Astrocyte of the spinal cord (primary cell): ENCODE data around the gene HSD17B8.

Source experiments
- DNase-seq: peaks from one replicate; pipeline ENCODE4 v3.0.0; 2011; ENCODE audit warnings: low read depth, low spot score
- H3K4me3 ChIP-seq: 2 replicates; pipeline ENCODE4 v1.5.1; 2011; ENCODE audit warnings: low read depth, mild to moderate bottlenecking, low read length, moderate library complexity
- in situ Hi-C: cut with HindIII; loops from 2 replicates; pipeline ENCODE4 v1.10.0; 2017; ENCODE audit warnings: low sequenced_read_pairs
- TF ChIP-seq, protein P1 (sequence below): IDR thresholded peaks from 2 replicates; pipeline ENCODE4 v1.5.1; 2012; ENCODE audit warnings: low read depth, mild to moderate bottlenecking, low read length, inconsistent platforms

The HSD17B8 gene

DNA sequence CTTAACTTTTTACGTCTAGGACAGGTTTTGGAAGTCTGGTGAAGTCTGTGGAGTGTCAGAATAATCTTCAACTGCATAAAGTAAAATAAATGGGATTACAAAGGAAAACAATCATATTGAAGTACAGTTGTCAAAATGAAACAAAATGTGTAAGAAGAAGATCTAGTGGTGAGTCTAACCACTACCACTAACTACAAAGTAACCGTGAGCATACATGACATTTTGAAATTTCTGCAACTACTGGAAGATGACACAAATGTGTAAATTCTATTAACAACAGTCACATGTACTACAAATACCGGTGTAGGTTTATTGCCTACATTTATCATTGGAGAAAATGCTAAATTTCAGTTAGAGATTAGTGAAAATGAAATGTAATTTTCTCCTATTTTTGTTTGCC is 37.5 kb downstream of the HSD17B8 start:
- DNase-seq, result no peak
- no peak overlapping the region for H3K4me3 ChIP-seq
- TF ChIP-seq, protein P1, sequence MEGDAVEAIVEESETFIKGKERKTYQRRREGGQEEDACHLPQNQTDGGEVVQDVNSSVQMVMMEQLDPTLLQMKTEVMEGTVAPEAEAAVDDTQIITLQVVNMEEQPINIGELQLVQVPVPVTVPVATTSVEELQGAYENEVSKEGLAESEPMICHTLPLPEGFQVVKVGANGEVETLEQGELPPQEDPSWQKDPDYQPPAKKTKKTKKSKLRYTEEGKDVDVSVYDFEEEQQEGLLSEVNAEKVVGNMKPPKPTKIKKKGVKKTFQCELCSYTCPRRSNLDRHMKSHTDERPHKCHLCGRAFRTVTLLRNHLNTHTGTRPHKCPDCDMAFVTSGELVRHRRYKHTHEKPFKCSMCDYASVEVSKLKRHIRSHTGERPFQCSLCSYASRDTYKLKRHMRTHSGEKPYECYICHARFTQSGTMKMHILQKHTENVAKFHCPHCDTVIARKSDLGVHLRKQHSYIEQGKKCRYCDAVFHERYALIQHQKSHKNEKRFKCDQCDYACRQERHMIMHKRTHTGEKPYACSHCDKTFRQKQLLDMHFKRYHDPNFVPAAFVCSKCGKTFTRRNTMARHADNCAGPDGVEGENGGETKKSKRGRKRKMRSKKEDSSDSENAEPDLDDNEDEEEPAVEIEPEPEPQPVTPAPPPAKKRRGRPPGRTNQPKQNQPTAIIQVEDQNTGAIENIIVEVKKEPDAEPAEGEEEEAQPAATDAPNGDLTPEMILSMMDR, result no peak
- in situ Hi-C loops, result no loop called here

DNA sequence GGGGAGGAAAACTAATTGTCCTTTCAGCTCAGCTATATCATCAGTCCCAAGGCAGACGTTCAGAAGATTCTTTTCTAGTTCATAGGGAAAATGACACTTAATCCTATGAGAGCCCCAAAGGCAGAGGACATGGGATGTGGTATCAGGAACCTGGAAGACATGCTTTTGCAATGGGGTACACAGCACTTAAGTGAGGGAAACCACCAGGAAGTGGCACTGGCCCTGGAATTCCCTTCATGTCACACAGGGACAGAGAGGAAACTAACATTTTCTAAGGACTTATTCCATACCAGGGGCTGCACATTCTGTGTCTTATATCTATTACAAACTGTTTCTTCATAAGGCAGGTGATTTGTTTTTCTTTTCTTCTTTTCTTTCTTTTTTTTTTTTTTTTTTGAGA is 39.0 kb downstream of the HSD17B8 start:
- TF ChIP-seq, protein P1, result no peak
- in situ Hi-C loops, result no loop called here
- no peak for DNase-seq
- H3K4me3 ChIP-seq, result no peak overlapping the region

DNA sequence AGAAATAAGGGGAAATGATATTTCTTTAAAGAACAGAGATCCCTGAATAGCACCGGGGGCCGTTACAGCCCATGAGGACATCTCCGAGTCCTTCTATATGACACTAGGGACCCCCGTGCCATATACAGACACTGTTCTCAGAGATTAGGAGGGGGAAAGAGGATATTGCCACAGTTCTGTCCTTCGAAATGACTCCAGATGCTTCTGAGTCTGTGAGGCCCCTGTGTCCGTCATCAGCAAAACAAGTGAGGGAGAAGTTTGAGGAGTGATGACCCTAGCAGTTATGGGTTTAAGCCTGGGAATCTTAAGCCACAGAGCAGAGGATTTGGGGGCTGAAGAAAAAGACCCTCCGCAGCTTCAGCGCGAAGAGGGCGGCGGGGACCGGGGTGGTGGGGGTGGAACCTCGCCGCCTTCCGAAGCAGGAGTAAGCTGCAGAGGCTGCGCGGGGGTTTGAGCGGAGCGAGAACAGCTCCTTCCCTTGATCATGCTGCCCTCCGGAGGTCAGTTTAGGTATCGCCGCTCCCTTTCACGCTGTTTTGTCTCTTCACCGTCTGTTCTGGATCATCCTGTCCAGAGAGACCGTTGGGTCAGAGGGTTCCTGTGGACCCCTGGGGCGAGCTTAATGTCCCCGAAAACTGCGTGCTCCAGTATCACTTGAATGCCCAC is 43.7 kb downstream of the HSD17B8 start:
- peak; percentile 83 for DNase-seq
- TF ChIP-seq, protein P1, result peak; percentile 85
- in situ Hi-C loops, result no loop called here
- peak overlapping the region; percentile 48 for H3K4me3 ChIP-seq

DNA sequence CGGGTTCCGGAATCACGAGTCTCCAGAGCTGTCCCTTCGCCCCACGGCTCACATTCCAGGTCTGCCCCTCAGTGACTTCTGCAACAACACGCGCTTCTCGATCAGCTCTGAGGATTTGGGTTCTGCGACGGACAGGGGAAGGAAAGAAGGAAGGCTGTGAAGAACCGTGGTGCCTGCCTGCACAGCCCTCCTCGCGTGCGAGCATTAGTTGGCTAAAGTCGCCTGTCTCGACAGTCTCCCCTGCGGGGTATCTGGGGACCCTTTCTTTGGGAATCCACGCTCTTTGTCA is 44.1 kb downstream of the HSD17B8 start:
- DNase-seq, result no peak
- H3K4me3 ChIP-seq, result peak overlapping the region; percentile 48

DNA sequence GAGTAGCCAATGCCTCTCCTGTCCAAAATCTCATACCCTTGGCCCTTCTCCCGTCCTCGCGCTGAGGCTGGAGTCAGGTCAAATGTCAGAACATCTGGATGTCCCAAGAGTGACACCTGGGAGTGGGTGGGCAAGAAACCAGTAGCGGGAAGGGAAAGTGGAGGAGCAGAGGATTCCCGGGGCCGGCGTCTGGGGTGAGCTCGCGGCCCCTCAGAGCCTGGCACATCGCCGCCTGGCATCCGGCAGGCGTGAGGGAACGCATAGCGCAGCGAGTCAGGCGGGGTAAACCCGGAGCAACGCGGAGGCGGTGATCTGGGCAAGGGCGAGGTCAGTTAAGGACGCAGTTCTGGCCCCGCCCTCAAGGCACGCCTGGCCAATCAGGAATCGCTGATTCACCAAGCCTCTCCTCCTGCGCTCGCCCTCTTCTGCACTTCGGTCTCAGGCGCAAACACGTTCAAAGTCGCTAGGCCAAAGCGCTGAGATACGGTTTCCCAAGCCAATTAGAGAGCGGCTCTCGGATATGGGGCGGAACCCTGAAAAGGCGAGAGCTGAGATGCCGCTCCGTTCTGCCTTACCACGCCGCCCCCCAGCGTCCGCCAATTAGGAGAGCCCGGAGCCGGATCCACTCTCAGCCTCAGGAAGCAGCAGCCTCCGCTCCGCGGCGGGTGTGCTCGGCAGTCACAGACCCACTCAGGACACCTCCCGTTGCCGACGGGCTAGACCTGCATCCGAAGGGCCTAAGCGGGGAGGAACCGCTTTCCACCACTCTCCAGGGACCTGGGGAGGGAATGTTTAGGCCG is 44.7 kb downstream of the HSD17B8 start:
- TF ChIP-seq, protein P1, result peak; percentile 20
- peak overlapping the region; percentile 48 for H3K4me3 ChIP-seq
- in situ Hi-C loops, result no loop called here
- DNase-seq, result peak; percentile 99

More for the DNA sequence above, 44.1 kb downstream of the HSD17B8 start:
- in situ Hi-C loops, result no loop called here
- TF ChIP-seq, protein P1, result no peak

DNA sequence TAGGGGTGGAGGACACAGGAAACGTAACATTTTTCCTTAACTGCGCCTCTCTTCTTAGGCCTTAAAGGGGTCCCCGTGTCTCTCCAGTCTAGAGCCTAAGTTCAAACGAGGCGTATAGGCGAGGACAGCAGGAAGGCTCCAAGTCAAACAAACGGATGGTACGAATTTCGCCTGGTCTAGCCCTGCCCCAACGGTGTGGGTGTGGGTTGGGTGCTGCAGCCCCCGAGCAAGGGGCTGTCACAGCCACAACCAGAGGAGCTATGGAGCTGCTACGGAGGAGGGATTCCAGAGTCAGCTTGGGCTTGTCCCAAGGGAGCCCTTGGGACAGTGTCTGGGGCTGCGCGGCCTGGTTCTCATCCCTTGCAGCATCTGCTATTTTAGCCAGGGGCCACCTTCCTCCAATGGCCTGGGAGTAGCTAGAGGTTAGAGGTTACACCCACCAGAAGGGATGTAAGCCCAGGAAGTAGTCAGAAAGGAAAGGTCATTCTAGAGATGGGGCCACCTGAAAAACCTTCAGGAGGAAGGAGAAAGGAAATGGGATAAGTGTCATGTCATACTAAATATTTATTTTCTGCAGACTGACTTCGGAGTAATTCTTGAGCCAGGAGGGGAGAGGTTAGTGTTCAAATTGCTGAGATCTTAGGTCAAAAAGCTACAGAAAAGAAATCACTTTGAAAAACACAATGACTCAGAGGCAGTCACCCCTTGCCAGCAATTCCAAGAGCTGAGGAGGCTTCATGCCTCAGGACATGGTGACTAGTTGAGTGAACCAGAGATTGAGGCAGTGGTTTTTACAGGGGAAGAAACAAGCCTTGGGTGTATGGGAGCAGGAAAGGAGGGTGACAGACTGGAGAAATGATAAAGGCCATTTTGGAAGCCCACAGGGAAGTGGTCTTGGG is 45.5 kb downstream of the HSD17B8 start:
- TF ChIP-seq, protein P1, result no peak

More for the DNA sequence above, 45.5 kb downstream of the HSD17B8 start:
- in situ Hi-C loops, result no loop called here
- peak; percentile 76 for DNase-seq
- peak overlapping the region; percentile 48 for H3K4me3 ChIP-seq
